Erythroblast (primary cell): Measurements from ENCODE around the gene BEAN1.
"Not testable (repeated sequence)": the region's sequence is repeated elsewhere in the genome, so short reads cannot be mapped to it uniquely, and the experiment has no call there.

Experiments used
- DNase-seq, 2 experiments: peaks; one replicate each; lab custom pipeline; 2025; lab: John Stamatoyannopoulos, UW
- GATA1 ChIP-seq: IDR thresholded peaks from 2 replicates; pipeline ENCODE4 v1.6.1; 2011; ENCODE audit warnings: low read depth, mild to moderate bottlenecking, control low read depth, low read length, moderate library complexity
- POLR2A ChIP-seq: IDR thresholded peaks from 2 replicates; pipeline ENCODE4 v1.6.1; 2011; ENCODE audit warnings: mild to moderate bottlenecking, low read length

Gene BEAN1

DNA sequence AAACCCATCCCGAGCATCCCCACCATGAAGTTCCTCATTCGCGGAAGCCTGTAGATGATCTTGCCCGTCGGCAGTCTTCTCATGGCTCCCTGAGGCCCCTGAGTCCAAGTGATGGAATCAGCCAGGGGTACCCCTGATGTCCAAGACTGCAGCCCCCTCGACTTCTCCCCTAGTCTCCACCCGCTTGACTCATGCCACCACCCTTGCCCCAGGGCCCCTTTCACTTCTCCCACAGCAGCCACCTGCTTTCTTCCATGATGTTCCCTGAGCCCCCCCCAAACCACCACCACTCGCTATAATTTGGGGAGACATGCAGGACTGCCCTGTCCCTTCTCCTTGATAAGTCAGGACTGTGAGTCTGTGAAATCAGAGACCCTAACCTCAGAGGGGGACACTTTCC lies 11.4 kb downstream of the BEAN1 start:
- no peak for DNase-seq
- TF ChIP-seq POLR2A (no peak), GATA1 (no peak)

GRCh38 chr16:66439051-66439730 lies 12.1 kb downstream of the BEAN1 start:
- no peak for DNase-seq
- no peak for TF ChIP-seq POLR2A
- no peak for TF ChIP-seq GATA1

GRCh38 chr16:66440271-66440802 lies 13.2 kb downstream of the BEAN1 start:
- TF ChIP-seq POLR2A: no peak
- TF ChIP-seq GATA1: no peak
- no peak for DNase-seq

- DNase-seq: no peak
- TF ChIP-seq POLR2A (no peak), GATA1 (no peak)
Observed at GRCh38 chr16:66440970-66441369, 13.9 kb downstream of the BEAN1 start.

DNA sequence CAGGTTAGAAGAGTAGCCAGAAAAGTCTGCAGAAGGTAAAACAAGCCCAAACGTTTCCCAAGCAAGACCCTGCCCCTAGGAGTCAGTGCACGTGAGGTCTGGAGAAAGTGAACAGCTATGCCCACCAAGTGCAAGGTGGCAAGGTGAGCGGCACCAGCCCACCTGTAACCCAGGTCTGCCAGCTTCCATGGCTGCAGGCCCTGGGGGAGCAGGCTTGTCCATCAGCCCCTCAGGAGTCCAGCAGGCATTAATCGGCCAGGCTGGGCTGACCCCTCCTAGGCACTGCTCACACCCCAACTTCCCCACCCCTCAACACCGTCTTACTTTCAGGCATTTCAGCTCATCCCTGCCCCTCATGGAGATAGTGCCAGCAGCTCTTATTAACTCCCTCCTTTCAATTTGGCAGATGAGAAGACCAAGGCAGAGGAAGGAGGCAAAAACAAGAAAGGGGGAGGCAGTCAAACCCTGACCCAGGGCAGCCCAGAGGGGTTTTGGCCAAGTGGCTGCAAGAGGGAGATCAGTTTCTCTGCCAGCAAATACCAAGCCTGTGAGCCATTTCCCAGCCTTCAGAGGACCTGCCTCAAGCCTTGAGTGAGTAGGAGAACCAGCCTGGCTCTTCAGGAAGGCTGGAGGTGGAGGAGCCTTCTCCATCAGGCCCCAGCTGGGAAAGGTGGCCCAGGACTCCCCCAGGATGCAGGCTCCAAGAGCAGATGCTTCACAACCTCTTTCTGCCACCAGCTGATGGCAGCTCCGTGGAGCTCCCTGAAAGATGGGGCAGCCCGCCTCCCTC lies 14.7 kb downstream of the BEAN1 start:
- no peak for TF ChIP-seq GATA1
- no peak for TF ChIP-seq POLR2A
- DNase-seq: no peak

- DNase-seq: no peak
- no peak for TF ChIP-seq GATA1
- no peak for TF ChIP-seq POLR2A
Observed at GRCh38 chr16:66442502-66443268, 15.6 kb downstream of the BEAN1 start.

DNA sequence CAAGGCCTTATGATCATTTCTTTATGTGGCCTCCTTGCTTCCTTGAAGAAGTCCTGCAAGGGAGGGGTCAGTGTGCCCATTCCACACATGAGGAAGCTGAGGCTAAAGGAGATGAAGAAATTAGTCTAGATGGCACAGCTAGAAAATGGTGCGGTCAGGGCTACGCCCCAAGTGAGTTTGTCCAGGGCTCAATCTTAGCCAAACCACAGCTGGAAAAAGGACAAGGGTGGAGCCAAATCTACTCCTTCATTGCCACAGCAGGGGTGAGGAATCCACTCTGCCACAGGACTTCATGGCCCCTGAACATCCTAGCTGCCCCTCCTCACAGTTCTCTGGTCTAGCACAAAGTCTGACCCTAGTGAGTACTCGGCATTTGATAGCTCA lies 16.2 kb downstream of the BEAN1 start:
- DNase-seq: no peak
- TF ChIP-seq POLR2A (no peak), GATA1 (no peak)

DNA sequence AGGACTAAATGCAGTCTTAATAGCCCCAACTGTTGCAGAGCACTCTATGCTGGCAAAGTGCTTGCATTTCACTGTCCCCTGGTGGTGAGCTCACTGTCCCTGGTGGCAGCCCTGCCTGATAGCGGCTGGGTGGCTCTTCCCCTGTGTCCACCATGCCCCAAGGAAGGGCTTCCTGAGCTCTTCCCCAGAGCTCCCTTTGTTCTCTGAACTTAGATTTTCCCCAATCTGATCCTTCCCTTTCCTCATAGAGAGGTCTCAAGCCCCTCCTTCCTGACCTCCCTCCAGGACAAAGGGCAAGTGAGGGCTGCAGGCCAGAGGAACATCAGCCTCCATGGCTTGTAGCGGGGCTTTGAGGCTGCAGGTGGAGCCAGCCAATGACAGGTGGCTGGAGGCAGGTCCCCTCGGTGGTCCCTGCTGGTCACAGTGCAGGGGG lies 17.0 kb downstream of the BEAN1 start:
- TF ChIP-seq POLR2A: no peak
- no peak for DNase-seq

GRCh38 chr16:66446737-66447136 lies 19.6 kb downstream of the BEAN1 start:
- no peak for TF ChIP-seq POLR2A
- TF ChIP-seq GATA1: no peak
- DNase-seq: no peak

DNA sequence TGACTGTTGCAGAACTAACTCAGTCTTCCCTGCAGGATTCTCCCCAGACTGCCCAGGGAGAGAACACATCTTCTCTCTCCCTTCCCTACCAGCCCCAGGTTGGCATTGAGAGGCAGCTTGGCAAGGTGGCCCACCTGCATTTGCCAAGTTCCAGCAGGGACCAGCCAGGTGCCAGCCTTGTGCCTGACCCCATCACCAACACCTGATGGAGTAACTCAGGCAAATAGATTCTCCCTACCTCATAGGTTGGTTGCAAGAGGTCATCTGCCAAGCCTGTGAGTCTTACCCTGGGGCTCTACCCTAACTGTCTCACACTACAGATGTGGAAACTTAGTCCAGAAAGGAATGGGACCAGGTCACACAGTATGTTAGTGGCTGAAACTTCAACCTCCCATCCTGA lies 20.4 kb downstream of the BEAN1 start:
- TF ChIP-seq GATA1: no peak
- no peak for TF ChIP-seq POLR2A
- no peak for DNase-seq

DNA sequence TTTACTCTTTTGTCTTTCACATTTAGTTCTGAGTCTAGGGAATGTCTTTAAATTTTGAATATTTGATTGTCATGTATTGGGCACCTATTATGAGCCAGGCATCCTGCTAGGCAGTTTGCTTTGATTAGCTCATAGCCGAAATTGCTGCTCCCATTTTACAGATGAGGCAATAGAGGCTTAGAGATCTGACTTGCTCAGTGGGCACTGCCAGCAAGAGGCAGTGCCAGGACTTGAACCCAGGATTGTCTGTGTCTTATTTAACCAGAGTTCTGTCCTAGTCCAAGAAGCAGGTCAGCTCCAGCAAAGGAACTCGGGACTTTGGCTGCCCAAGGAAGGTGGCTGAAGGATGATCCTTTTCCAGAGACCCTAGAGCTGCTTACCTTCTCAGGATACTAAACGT lies 24.5 kb downstream of the BEAN1 start:
- TF ChIP-seq GATA1 (no peak), POLR2A (no peak)
- no peak for DNase-seq

- not testable (repeated sequence) for DNase-seq
Observed at GRCh38 chr16:66453230-66453629, 26.1 kb downstream of the BEAN1 start.

GRCh38 chr16:66454751-66455150 lies 27.7 kb downstream of the BEAN1 start:
- TF ChIP-seq GATA1: no peak
- no peak for TF ChIP-seq POLR2A
- no peak for DNase-seq

DNA sequence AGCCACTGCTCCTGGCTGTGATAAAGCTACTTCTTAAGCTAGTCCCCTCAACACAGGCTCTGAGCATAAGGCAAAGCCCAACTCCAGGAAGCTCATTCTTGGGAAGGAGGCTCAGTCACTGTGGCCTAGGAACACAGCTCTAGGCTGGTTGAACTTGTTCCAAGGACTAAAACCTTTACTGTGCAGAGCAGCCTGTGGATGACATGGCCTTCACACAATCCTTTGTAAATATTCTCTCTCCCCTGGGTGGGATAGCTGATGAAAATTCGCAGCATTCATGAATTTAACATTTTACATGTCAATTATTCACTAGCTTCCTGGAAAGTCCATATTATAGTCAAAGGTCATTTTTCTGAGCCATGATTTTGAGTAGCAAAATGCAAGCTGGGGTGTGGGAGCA lies 28.9 kb downstream of the BEAN1 start:
- no peak for DNase-seq
- no peak for TF ChIP-seq POLR2A
- TF ChIP-seq GATA1: no peak
